HCT116 (cell line): Measurements from ENCODE around the gene AOAH. TPM values are rescaled to one million over a fixed set of nuclear protein-coding genes. Genes with fewer than 3 reads are reported as not detected.
A peak's percentile ranks its signal among the peaks of the same experiment; 100 is the strongest.

Experiments
- ATAC-seq: fragments of 200-7000 bp; cut with Tn5 transposase; 2 replicates; pipeline ENCODE4 v1.9.1; 2020; ENCODE audit warnings: mild to moderate bottlenecking, moderate library complexity
- BruUV-seq: library from RNA; stranded (reverse); fragments of 400-500 nt; replicated peaks from 2 replicates; lab custom pipeline; 2021; lab: Mats Ljungman, UMichigan
- CTCF ChIA-PET: fragments of 300-600 bp; sonication (Branson Sonifier 250); formaldehyde crosslinking; loops from one replicate; lab custom pipeline; 2021; ENCODE audit warnings: antibody characterized with exemption; lab: Charles Lee
- POLR2A ChIA-PET: fragments of 300-600, 350-600 bp; sonication (Branson Sonifier 250); formaldehyde crosslinking; loops from one replicate; lab custom pipeline; 2021; ENCODE audit warnings: antibody characterized with exemption; lab: Charles Lee
- RAD21 ChIA-PET, 2 experiments: fragments of 300-600 bp; sonication (Branson Sonifier 250); formaldehyde crosslinking; loops; one replicate each; lab custom pipeline; 2023; ENCODE audit warnings: low total read pairs in 2 of 2; ENCODE audit not compliant: uncharacterized antibody in 2 of 2, unreplicated experiment in 2 of 2, low non-redundant PET in 1 of 2; lab: Charles Lee
- DNase-seq: peaks from one replicate; pipeline ENCODE4 v3.0.0-alpha.2; 2010; ENCODE audit warnings: low read depth, low spot score
- H2AFZ ChIP-seq: fragments of 200-600 bp; shearing (Covaris generic), sonication (generic); 2 replicates; pipeline ENCODE4 v1.6.1; 2017; ENCODE audit warnings: low read depth, mixed run types, mixed read lengths, antibody characterized with exemption, low read length; ENCODE audit not compliant: poor library complexity, severe bottlenecking
- H3K27ac ChIP-seq: 2 replicates; pipeline ENCODE4 v1.5.1; 2012; ENCODE audit warnings: low read depth, low read length
- H3K27me3 ChIP-seq: fragments of 200-600 bp; sonication (generic); 2 replicates; pipeline ENCODE4 v1.6.1; 2016; ENCODE audit warnings: mixed run types, low read length, mixed read lengths; ENCODE audit not compliant: insufficient read depth
- H3K36me3 ChIP-seq, 2 experiments: fragments of 200-500 bp in 1 of 2; fragments of 200-600 bp in 1 of 2; sonication (Bioruptor generic) in 1 of 2; sonication (generic) in 1 of 2; 2 replicates each; pipeline versions ENCODE4 v1.5.1 to v1.6.1; 2014 to 2016; ENCODE audit warnings: low read length in 2 of 2, inconsistent platforms in 1 of 2, mixed read lengths in 1 of 2, mixed run types in 1 of 2; ENCODE audit not compliant: insufficient read depth in 2 of 2, control insufficient read depth in 1 of 2
- H3K4me1 ChIP-seq, 2 experiments: fragments of 200-600 bp in 1 of 2; sonication (generic) in 1 of 2; 2 replicates each; pipeline versions ENCODE4 v1.5.1 to v1.6.1; 2012 to 2017; ENCODE audit warnings: low read length in 2 of 2, inconsistent platforms in 1 of 2, mild to moderate bottlenecking in 1 of 2, mixed read lengths in 1 of 2, mixed run types in 1 of 2, moderate library complexity in 1 of 2; ENCODE audit not compliant: insufficient read depth in 2 of 2, control insufficient read depth in 1 of 2
- H3K4me2 ChIP-seq: fragments of 200-600 bp; sonication (generic); 2 replicates; pipeline ENCODE4 v1.6.1; 2017; ENCODE audit warnings: mixed run types, low read length, mixed read lengths
- H3K4me3 ChIP-seq, 2 experiments: fragments of 200-600 bp in 1 of 2; sonication (generic) in 1 of 2; replicated peaks in 1 of 2; 2 replicates each; pipeline ENCODE4 v1.5.1; 2011 to 2016; ENCODE audit warnings: low read length in 2 of 2, control low read depth in 1 of 2, low read depth in 1 of 2, mild to moderate bottlenecking in 1 of 2, mixed read lengths in 1 of 2, mixed run types in 1 of 2
- H3K79me2 ChIP-seq: fragments of 200-600 bp; sonication (generic); 2 replicates; pipeline ENCODE4 v1.6.1; 2017; ENCODE audit warnings: mild to moderate bottlenecking, mixed run types, low read length, moderate library complexity, mixed read lengths; ENCODE audit not compliant: insufficient read depth
- H3K9ac ChIP-seq: fragments of 200-600 bp; sonication (generic); 2 replicates; pipeline ENCODE4 v1.6.1; 2016; ENCODE audit warnings: low read length, mixed read lengths
- H3K9me2 ChIP-seq: fragments of 200-600 bp; sonication (generic), shearing (Covaris generic); 2 replicates; pipeline ENCODE4 v1.6.1; 2017; ENCODE audit warnings: mixed run types, mild to moderate bottlenecking, moderate library complexity; ENCODE audit not compliant: insufficient read depth
- H3K9me3 ChIP-seq, 2 experiments: fragments of 200-500 bp in 1 of 2; fragments of 200-600 bp in 1 of 2; sonication (Bioruptor generic) in 1 of 2; sonication (generic) in 1 of 2; 2 replicates each; pipeline ENCODE4 v1.6.1; 2014 to 2017; ENCODE audit warnings: low read length in 2 of 2, mixed read lengths in 2 of 2, inconsistent platforms in 1 of 2, low read depth in 1 of 2, mild to moderate bottlenecking in 1 of 2, mixed run types in 1 of 2, moderate library complexity in 1 of 2; ENCODE audit not compliant: control insufficient read depth in 1 of 2, insufficient read depth in 1 of 2
- H4K20me1 ChIP-seq: fragments of 200-600 bp; sonication (generic), shearing (Covaris generic); 2 replicates; pipeline ENCODE4 v1.6.1; 2017; ENCODE audit warnings: mixed run types, mild to moderate bottlenecking, moderate library complexity; ENCODE audit not compliant: insufficient read depth
- CTCF ChIP-seq, 3 experiments: fragments of 200-600 bp in 1 of 3; sonication (generic) in 1 of 3; IDR thresholded peaks in 2 of 3; conservative IDR thresholded peaks in 1 of 3; 2 replicates each; pipeline ENCODE4 v1.5.1; 2012 to 2017; ENCODE audit warnings: low read depth in 2 of 3, low read length in 2 of 3, antibody characterized with exemption in 1 of 3, borderline replicate concordance in 1 of 3, control low read depth in 1 of 3, mild to moderate bottlenecking in 1 of 3, mixed read lengths in 1 of 3, mixed run types in 1 of 3, moderate library complexity in 1 of 3; ENCODE audit not compliant: insufficient read depth in 1 of 3
- POLR2AphosphoS5 ChIP-seq: IDR thresholded peaks from 2 replicates; pipeline ENCODE4 v1.6.1; 2011; ENCODE audit warnings: mild to moderate bottlenecking, low read depth, low read length, moderate library complexity
- SP1 ChIP-seq: IDR thresholded peaks from 2 replicates; pipeline ENCODE4 v1.6.1; 2012; ENCODE audit warnings: low read depth
- ZNF274 ChIP-seq: fragments of 200-500 bp; sonication (Bioruptor generic); IDR thresholded peaks from 2 replicates; pipeline ENCODE4 v1.6.1; 2014; ENCODE audit warnings: mild to moderate bottlenecking, low read depth, low read length, inconsistent platforms
- intact Hi-C: fragments of 100-400 bp; cut with micrococcal nuclease; formaldehyde crosslinking; loops from 2 replicates; pipeline ENCODE4 v1.10.0; 2022
- total RNA-seq: library from RNA; stranded (reverse); gene quantifications from one replicate; pipeline ENCODE4 v1.2.1, GENCODE V29; 2021; ENCODE audit not compliant: unreplicated experiment

Gene AOAH
- total RNA-seq, 1 experiment from 2014 or later, result 1.1 TPM

GRCh38 chr7:36512616-36513015 lies 211.7 kb downstream of the AOAH start (continued):
- TF ChIP-seq ZNF274 (no peak), POLR2AphosphoS5 (no peak)

GRCh38 chr7:36509962-36510361 lies 214.3 kb downstream of the AOAH start:
- no peaks in the 10 kb centered on the region for H3K9me3 ChIP-seq
- BruUV-seq, result no TSS peak
- no peak for DNase-seq
- no peak overlapping the region for H3K9ac ChIP-seq
- RAD21 ChIA-PET, result no interaction called here
- H2AFZ ChIP-seq, result no peak overlapping the region
- no peaks in the 10 kb centered on the region for H4K20me1 ChIP-seq
- peaks cover 2 to 13% of the 10 kb centered on the region in 2 experiments; a peak in 3 of 4 replicates for H3K4me1 ChIP-seq
- intact Hi-C loops, result no loop called here
- H3K27ac ChIP-seq, result no peak overlapping the region
- no peaks in the 10 kb centered on the region for H3K9me2 ChIP-seq
- no peak overlapping the region for H3K4me3 ChIP-seq
- POLR2A ChIA-PET, result no interaction called here
- H3K36me3 ChIP-seq, result no peaks in the 10 kb centered on the region
- CTCF ChIA-PET, result no interaction called here
- no peak overlapping the region for H3K4me2 ChIP-seq
- TF ChIP-seq SP1 (no peak), CTCF (IDR thresholded peaks at IDR 0.05 in 2 of 3, conservative IDR thresholded peaks at IDR 0.05 in 1 of 3; ENCODE audit: borderline replicate concordance in 1 of 3, insufficient read depth in 1 of 3, low read depth in 2 of 3, low read length in 2 of 3) (0 out of 6 replicates have a peak, but pooled peaks of 1 of the 3 experiments have one; percentile 6)
- no peaks in the 10 kb centered on the region for H3K27me3 ChIP-seq
- ATAC-seq, result peak; percentile 60
- H3K79me2 ChIP-seq, result no peaks in the 10 kb centered on the region
